HL-60/S4 treated with phorbol 12-myristate 13-acetate at 8.2 ng/mL for 4 days and 3 days (cell line): ENCODE results near the gene N4BP2L1.
"Not testable (repeated sequence)": the region's sequence is repeated elsewhere in the genome, so short reads cannot be mapped to it uniquely, and the experiment has no call there.

Experiments used
- in situ Hi-C: fragments of 300-500 bp; cut with MboI; formaldehyde crosslinking; loops from 2 replicates; pipeline ENCODE4 v1.15.0; 2022; ENCODE audit warnings: low sequenced_read_pairs

Gene N4BP2L1

GRCh38 chr13:32391101-32391619 is 36.8 kb downstream of the N4BP2L1 start:
- in situ Hi-C loops: no loop called here

- in situ Hi-C loops: no loop called here
These were observed 37.4 kb downstream of the N4BP2L1 start for GRCh38 chr13:32390484-32390883.

GRCh38 chr13:32390048-32390447 is 37.9 kb downstream of the N4BP2L1 start:
- in situ Hi-C loops: no loop called here

- in situ Hi-C loops: no loop called here
These were observed 42.5 kb downstream of the N4BP2L1 start for GRCh38 chr13:32385410-32385809.

- in situ Hi-C loops: no loop called here
These were observed 43.2 kb downstream of the N4BP2L1 start for GRCh38 chr13:32384702-32385101.

GRCh38 chr13:32383836-32384618 is 43.9 kb downstream of the N4BP2L1 start:
- in situ Hi-C loops: no loop called here

- in situ Hi-C loops: no loop called here
These were observed 46.4 kb downstream of the N4BP2L1 start for GRCh38 chr13:32381539-32381938.

GRCh38 chr13:32378012-32378411 is 49.9 kb downstream of the N4BP2L1 start:
- in situ Hi-C loops: no loop called here

GRCh38 chr13:32376642-32377415 is 51.1 kb downstream of the N4BP2L1 start:
- in situ Hi-C loops: no loop called here

- in situ Hi-C loops: no loop called here
These were observed 57.1 kb downstream of the N4BP2L1 start for GRCh38 chr13:32370805-32371204.

GRCh38 chr13:32362574-32362973 is 65.4 kb downstream of the N4BP2L1 start:
- in situ Hi-C loops: no loop called here

GRCh38 chr13:32355935-32356334 is 72.0 kb downstream of the N4BP2L1 start:
- in situ Hi-C loops: not testable (repeated sequence)

GRCh38 chr13:32354040-32354439 is 73.9 kb downstream of the N4BP2L1 start:
- in situ Hi-C loops: no loop called here

- in situ Hi-C loops: not testable (repeated sequence)
These were observed 77.0 kb downstream of the N4BP2L1 start for GRCh38 chr13:32350839-32351441.
